ENCODE measurements around the gene FAM3A. TPM values are rescaled to one million over a fixed set of nuclear protein-coding genes. Genes with fewer than 3 reads are reported as not detected.

The FAM3A gene
- total and polyA plus RNA-seq, 10 of the 15 experiments (the other 5 are each of a cell fraction or from before 2014, with no cell fraction given) = 0.29 to 21.1 (median 11.4) TPM

DNA sequence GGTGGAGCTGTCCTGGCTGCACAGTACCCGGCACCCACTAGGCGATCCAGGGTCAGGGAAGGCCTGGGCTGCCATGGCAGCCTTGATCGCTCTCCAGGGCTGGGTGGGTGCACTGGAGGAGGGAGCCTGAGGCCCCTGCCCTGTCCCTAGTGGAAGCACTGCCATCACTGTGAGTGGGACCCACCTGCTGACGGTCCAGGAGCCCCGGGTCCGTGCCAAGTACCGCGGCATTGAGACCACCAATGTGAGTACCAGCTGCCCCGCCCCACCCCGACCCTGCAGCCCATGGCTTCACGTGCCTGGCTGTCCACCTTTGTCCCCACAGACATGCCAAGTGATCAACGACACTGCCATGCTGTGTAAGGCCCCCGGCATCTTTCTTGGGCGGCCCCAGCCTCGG is 49.1 kb downstream of the FAM3A start:
- no peak overlapping the region for H3K4me3 ChIP-seq
- no peaks in the 10 kb centered on the region for H3K27me3 ChIP-seq (replicated peaks in 1 of 2; ENCODE audit: control insufficient read depth in 2 of 2, insufficient read depth in 2 of 2, low read length in 1 of 2)
- SMC1A ChIA-PET (ENCODE audit: uncharacterized antibody, unreplicated experiment) = no interaction called here
- H3K9me3 ChIP-seq (replicated peaks; ENCODE audit: control insufficient read depth, insufficient read depth, low read length) = no peaks in the 10 kb centered on the region; the same call in 2 of the 3 replicates
- no peak overlapping the region for H3K27ac ChIP-seq (ENCODE audit: control insufficient read depth, insufficient read depth)
- FAIRE-seq (no peak), DNase-seq (ENCODE audit: low read depth, low spot score) (no peak), ATAC-seq (no peak)
- WGBS (ENCODE audit: insufficient coverage, insufficient replicate concordance, low lambda C conversion rate, missing lambda C conversion rate) = 64% methylated on average over 14 of the region's 15 CpGs
- H2AFZ ChIP-seq (ENCODE audit: control insufficient read depth, low read depth, low read length) = no peak overlapping the region
- H3K4me1 ChIP-seq (ENCODE audit: control insufficient read depth, insufficient read depth, low read length) = no peaks in the 10 kb centered on the region
- intact Hi-C loops (cut with micrococcal nuclease; ENCODE audit: unreplicated experiment) (no loop called here), in situ Hi-C loops (cut with MboI) (no loop called here)
- POLR2A ChIA-PET = no interaction called here
- TF ChIP-seq EZH2 (IDR thresholded peaks at IDR 0.05; ENCODE audit: borderline replicate concordance, control insufficient read depth, low read depth, low read length) (no peak), SUZ12 (IDR thresholded peaks at IDR 0.05; ENCODE audit: unreplicated experiment) (no peak), FOXK2 (IDR thresholded peaks at IDR 0.05) (no peak), BCL3 (IDR thresholded peaks at IDR 0.05; ENCODE audit: borderline replicate concordance, insufficient read depth, low read depth, low read length, poor library complexity, severe bottlenecking) (no peak), RFX5 (IDR thresholded peaks at IDR 0.05; ENCODE audit: low read depth, low read length) (no peak), SRF (IDR thresholded peaks at IDR 0.05; ENCODE audit: low read depth in 2 of 2, low read length in 2 of 2) (no peak), IKZF1 (conservative IDR thresholded peaks at IDR 0.05) (no peak), JUNB (IDR thresholded peaks at IDR 0.05) (no peak), IKZF2 (IDR thresholded peaks at IDR 0.05) (no peak), ESRRA (IDR thresholded peaks at IDR 0.05; ENCODE audit: low read length) (no peak), YY1 (IDR thresholded peaks at IDR 0.05; ENCODE audit: low read depth, low read length) (no peak), NRF1 (conservative IDR thresholded peaks at IDR 0.05; ENCODE audit: low read depth, low read length) (no peak), SMAD1 (IDR thresholded peaks at IDR 0.05; ENCODE audit: low read depth, partially characterized antibody) (no peak), NR2C2 (IDR thresholded peaks at IDR 0.05; ENCODE audit: borderline replicate concordance, control insufficient read depth, insufficient read length, low read depth) (no peak)
- TF ChIP-seq, protein P1, sequence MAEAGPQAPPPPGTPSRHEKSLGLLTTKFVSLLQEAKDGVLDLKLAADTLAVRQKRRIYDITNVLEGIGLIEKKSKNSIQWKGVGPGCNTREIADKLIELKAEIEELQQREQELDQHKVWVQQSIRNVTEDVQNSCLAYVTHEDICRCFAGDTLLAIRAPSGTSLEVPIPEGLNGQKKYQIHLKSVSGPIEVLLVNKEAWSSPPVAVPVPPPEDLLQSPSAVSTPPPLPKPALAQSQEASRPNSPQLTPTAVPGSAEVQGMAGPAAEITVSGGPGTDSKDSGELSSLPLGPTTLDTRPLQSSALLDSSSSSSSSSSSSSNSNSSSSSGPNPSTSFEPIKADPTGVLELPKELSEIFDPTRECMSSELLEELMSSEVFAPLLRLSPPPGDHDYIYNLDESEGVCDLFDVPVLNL (IDR thresholded peaks at IDR 0.05; ENCODE audit: low read depth, low read length) = no peak
- H4K20me1 ChIP-seq (ENCODE audit: control insufficient read depth, insufficient read depth) = no peaks in the 10 kb centered on the region
- H3K9ac ChIP-seq (ENCODE audit: control insufficient read depth, insufficient read depth, low read length) = no peak overlapping the region
- CTCF ChIA-PET = no interaction called here
- no TSS peak for BruUV-seq (replicated peaks)
- RAD21 ChIA-PET (ENCODE audit: unreplicated experiment) = no interaction called here
- H3K79me2 ChIP-seq (ENCODE audit: control insufficient read depth, insufficient read depth, low read length) = no peaks in the 10 kb centered on the region
- no peak overlapping the region for H3K4me2 ChIP-seq (ENCODE audit: control insufficient read depth, insufficient read depth)
- peaks cover 0 to 2% of the 10 kb centered on the region in 2 experiments; a peak in 3 of 4 replicates for H3K36me3 ChIP-seq (ENCODE audit: control insufficient read depth in 2 of 2, insufficient read depth in 2 of 2, low read length in 1 of 2)
